Activated naive CD8-positive, alpha-beta T cell treated with anti-CD3 and anti-CD28 coated beads for 36 hours (primary cell): ENCODE results near the gene LUZP2. TPM values are rescaled to one million over a fixed set of nuclear protein-coding genes. Genes with fewer than 3 reads are reported as not detected.

Experiments used
- DNase-seq: peaks from one replicate; pipeline ENCODE4 v3.0.0; 2021
- H3K27ac Mint-ChIP-seq: one replicate; pipeline ENCODE4 v1.8.0; 2022; ENCODE audit warnings: mild to moderate bottlenecking, moderate library complexity, mixed read lengths
- H3K27me3 Mint-ChIP-seq: one replicate; pipeline ENCODE4 v1.8.0; 2022; ENCODE audit warnings: mild to moderate bottlenecking, mixed read lengths
- H3K36me3 Mint-ChIP-seq: one replicate; pipeline ENCODE4 v1.8.0; 2021; ENCODE audit warnings: mild to moderate bottlenecking, mixed read lengths
- H3K4me1 Mint-ChIP-seq: one replicate; pipeline ENCODE4 v1.8.0; 2021; ENCODE audit warnings: mixed read lengths
- H3K4me3 Mint-ChIP-seq: one replicate; pipeline ENCODE4 v1.8.0; 2022; ENCODE audit warnings: mild to moderate bottlenecking, moderate library complexity, mixed read lengths
- H3K9me3 Mint-ChIP-seq: one replicate; pipeline ENCODE4 v1.8.0; 2022; ENCODE audit warnings: mixed read lengths
- total RNA-seq, 2 experiments: library from RNA; stranded (reverse); gene quantifications; one replicate each; pipeline ENCODE4 v1.2.3, GENCODE V29; 2021

LUZP2 gene
- total RNA-seq, 2 experiments from 2014 or later = not detected

DNA sequence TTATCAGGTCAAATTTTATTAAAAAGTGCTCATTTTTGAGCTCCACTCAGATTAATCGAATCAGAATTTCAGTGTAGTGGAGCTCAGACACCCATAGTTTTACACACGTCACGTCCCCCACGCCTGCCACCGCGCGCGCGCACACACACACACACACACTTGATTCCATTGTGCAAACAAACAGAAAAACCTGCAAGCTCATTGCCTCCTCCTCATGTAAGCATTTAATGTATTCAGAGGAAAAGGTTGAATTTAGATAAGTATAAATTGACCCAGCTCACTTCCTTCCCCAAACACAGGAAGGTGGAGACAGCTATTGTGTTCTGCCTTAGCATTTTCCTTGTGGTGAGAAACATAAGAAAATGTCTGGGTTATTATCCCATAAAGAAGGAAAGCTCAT lies 336.7 kb downstream of the LUZP2 start:
- no peaks in the 10 kb centered on the region for H3K4me1 Mint-ChIP-seq

DNA sequence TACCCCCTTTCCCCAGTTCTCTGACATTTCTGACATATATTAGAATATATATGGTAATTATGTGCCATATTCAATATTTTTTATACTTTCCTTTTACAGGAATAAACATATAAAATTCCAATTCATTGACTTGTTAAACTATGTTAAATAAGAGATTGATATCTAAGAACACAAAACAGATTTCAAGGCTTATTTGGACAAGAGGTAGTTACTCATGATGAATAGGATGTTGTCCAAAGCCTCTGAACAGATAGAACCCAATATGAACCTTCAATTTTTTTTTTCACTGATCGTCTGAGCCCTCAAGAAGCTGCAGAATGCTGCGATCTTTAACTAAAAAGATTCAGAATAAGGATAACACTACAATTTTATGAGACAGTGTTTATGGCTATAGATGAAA lies 340.3 kb downstream of the LUZP2 start:
- DNase-seq = no peak
- Mint-ChIP-seq H3K9me3 (peaks cover 2% of the 10 kb centered on the region), H3K27ac (no peak overlapping the region), H3K4me1 (no peaks in the 10 kb centered on the region), H3K36me3 (no peaks in the 10 kb centered on the region), H3K27me3 (no peaks in the 10 kb centered on the region), H3K4me3 (no peak overlapping the region)

More for the DNA sequence above, 336.7 kb downstream of the LUZP2 start:
- DNase-seq = no peak
- Mint-ChIP-seq H3K4me3 (no peak overlapping the region), H3K27me3 (no peaks in the 10 kb centered on the region), H3K27ac (no peak overlapping the region), H3K9me3 (peaks cover 2% of the 10 kb centered on the region), H3K36me3 (no peaks in the 10 kb centered on the region)

DNA sequence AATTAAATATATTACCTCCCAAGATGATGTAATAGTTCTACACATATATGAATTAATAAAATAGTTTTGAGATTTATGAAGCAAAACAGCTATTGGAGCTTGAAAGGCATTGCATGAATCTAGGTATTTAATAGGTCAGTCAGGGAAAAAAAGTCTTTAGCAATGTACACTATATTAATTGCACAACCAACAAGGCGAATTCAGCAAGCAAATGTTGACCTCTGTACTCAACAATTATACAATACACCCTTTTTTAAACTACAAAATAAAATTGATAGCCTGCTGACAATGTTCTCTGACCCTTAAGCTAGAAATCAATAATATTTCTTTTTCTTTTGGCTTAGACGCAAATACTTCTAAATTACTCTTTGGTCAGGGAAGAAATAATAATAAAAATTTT lies 345.5 kb downstream of the LUZP2 start:
- H3K9me3 Mint-ChIP-seq = no peaks in the 10 kb centered on the region
- H3K36me3 Mint-ChIP-seq = no peaks in the 10 kb centered on the region
- no peaks in the 10 kb centered on the region for H3K27me3 Mint-ChIP-seq
- H3K4me1 Mint-ChIP-seq = no peaks in the 10 kb centered on the region
- no peak overlapping the region for H3K27ac Mint-ChIP-seq
- DNase-seq = no peak
- no peak overlapping the region for H3K4me3 Mint-ChIP-seq

DNA sequence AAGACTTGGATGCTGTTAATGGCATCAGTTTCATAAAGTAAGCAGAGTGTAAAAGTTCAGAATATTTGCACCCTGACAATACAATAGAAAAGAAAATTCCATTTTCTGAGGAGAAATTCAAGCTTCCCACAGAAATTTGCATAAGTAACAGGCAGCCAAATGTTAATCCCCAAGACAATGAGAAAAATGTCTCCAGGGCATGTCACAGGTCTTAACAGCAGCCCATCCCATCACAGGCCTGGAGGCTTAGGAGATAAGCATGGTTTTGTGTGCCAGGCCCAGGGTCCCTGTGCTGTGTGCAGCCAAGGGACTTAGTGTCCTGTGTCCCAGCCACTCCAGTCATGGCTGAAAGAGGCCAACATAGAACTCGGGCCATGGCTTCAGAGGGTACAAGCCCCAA lies 347.6 kb downstream of the LUZP2 start:
- peaks cover 2% of the 10 kb centered on the region for H3K9me3 Mint-ChIP-seq
- DNase-seq = no peak
- no peaks in the 10 kb centered on the region for H3K36me3 Mint-ChIP-seq
- no peaks in the 10 kb centered on the region for H3K4me1 Mint-ChIP-seq
- H3K27me3 Mint-ChIP-seq = no peaks in the 10 kb centered on the region
- H3K27ac Mint-ChIP-seq = no peak overlapping the region
- no peak overlapping the region for H3K4me3 Mint-ChIP-seq

DNA sequence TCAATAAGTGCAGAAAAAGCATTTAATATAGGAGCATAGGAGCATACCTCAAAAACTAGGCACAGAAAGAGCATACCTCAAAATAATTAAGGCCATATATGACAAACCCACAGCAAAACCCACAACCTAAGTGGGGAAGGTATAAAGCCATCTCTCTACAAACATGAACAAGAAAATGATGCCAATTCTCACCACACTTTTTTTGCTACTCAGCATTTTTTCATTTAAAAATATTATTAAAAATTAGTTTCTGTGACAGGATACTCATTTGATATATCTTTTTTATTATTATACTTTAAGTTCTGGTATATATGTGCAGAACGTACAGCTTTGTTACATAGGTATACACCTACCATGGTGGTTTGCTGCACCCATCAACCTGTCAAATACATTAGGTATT lies 352.0 kb downstream of the LUZP2 start:
- no peaks in the 10 kb centered on the region for H3K4me1 Mint-ChIP-seq
- H3K36me3 Mint-ChIP-seq = no peaks in the 10 kb centered on the region
- H3K9me3 Mint-ChIP-seq = peaks cover 11% of the 10 kb centered on the region
- no peak for DNase-seq
- no peaks in the 10 kb centered on the region for H3K27me3 Mint-ChIP-seq
- H3K27ac Mint-ChIP-seq = no peak overlapping the region
- no peak overlapping the region for H3K4me3 Mint-ChIP-seq

DNA sequence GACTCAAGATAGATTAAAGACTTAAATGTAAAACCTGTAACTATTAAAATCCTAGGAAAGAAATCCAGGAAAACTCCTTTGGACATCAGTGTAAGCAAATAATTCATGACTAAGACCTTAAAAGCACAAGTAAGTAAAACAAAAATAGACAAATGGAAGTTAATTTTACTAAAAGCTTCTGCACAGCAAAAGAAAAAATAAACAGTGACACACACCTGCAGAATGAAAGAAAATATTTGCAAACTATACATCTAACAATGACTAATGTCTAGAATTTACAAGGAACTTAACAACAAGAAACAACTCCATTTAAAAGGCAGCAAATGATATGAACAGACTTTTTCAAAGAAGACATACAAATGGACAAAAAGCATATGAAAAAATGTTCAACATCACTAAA lies 359.1 kb downstream of the LUZP2 start:
- H3K27me3 Mint-ChIP-seq = no peaks in the 10 kb centered on the region

DNA sequence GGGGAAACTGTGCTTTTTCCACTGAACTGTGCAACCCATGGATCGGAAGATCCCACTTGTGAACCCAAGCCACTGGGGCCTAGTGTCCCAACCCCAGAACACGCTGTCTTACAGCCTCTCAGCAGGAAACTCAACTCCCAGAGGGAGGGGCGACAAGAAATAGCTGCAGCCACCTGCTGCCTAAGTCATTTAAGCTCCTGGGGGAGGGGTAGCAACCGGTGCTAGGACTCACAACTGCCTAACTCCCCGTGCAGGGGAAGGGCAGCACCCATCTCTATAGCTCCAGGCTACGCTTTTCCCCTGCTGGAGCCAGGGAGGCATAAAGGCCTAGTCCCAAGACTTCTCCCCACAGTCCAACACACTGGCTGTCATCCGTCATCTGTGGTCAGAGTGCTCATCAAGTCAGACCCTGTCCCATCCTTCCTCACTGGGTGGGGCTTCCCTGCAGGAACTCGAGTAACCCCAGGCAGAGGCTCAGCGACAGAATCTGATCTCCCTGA lies 363.0 kb downstream of the LUZP2 start:
- Mint-ChIP-seq H3K27ac (no peak overlapping the region), H3K4me1 (no peaks in the 10 kb centered on the region), H3K4me3 (no peak overlapping the region)

More for the DNA sequence above, 359.1 kb downstream of the LUZP2 start:
- H3K27ac Mint-ChIP-seq = no peak overlapping the region
- no peak overlapping the region for H3K4me3 Mint-ChIP-seq
- no peaks in the 10 kb centered on the region for H3K4me1 Mint-ChIP-seq
- no peak for DNase-seq
- H3K36me3 Mint-ChIP-seq = no peaks in the 10 kb centered on the region
- H3K9me3 Mint-ChIP-seq = peaks cover 9% of the 10 kb centered on the region

DNA sequence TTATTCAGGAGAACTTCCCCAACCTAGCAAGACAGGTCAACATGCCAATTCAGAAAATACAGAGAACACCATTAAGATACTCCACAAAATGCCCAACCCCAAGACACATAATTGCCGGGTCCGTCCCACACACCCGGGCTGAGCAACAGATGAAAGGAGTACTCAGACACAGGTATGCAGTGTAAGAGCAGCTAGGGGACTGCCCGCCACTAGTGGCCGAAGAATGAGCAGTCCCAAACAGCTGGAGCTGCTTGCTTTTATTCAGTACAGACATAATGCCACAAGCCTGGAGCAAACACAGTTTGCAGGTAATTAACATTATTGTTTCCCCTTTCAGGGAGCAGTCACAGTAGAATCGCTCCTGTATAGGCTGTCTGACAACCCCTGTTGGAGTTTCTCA lies 364.6 kb downstream of the LUZP2 start:
- Mint-ChIP-seq H3K27me3 (no peaks in the 10 kb centered on the region), H3K4me3 (no peak overlapping the region), H3K4me1 (no peaks in the 10 kb centered on the region), H3K27ac (no peak overlapping the region), H3K9me3 (peaks cover 9% of the 10 kb centered on the region), H3K36me3 (no peaks in the 10 kb centered on the region)
- DNase-seq = no peak

More for the DNA sequence above, 363.0 kb downstream of the LUZP2 start:
- Mint-ChIP-seq H3K9me3 (peaks cover 9% of the 10 kb centered on the region), H3K27me3 (no peaks in the 10 kb centered on the region), H3K36me3 (no peaks in the 10 kb centered on the region)
- no peak for DNase-seq

DNA sequence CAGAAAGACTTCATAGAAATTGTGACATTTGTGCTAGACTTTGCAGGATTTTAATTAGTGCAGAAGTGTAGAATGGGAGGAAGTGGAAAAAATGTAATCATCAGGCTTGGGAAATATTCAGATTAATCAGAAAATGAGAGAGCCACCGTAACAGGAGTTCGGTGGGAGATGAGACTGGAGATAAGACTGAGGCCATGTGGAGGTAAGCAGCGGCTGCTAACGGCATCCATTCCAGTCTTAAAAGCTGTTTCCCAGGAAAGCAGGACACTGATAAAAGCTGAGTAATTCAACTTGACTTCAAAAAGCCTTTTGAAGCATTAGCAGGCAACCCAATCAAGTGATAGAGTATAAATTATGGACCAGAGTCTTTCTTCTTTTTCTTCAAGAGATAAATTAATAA lies 369.9 kb downstream of the LUZP2 start:
- H3K9me3 Mint-ChIP-seq = peaks cover 4% of the 10 kb centered on the region
- no peaks in the 10 kb centered on the region for H3K36me3 Mint-ChIP-seq
- no peaks in the 10 kb centered on the region for H3K4me1 Mint-ChIP-seq
- no peaks in the 10 kb centered on the region for H3K27me3 Mint-ChIP-seq
- H3K27ac Mint-ChIP-seq = no peak overlapping the region
- H3K4me3 Mint-ChIP-seq = no peak overlapping the region
- no peak for DNase-seq

DNA sequence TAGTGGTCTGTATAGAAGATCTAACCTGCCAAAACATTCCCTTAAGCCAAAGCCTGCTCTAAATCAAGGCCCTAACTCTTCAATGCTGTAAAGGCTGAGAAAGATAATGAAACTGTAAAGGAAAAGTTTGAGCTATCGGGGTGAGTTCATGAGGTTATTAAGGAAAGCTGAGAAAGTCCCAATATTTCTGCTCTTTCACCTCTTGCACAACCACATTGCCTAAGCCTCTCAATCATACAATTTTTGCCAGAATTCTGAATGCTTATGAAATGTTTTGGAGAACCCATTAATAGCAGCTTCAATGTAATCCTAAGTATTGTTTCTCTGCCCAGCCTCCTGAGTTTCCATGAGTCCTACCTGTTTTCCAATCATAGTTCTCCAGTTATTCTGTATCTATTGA lies 373.2 kb downstream of the LUZP2 start:
- DNase-seq = no peak
- Mint-ChIP-seq H3K4me3 (no peak overlapping the region), H3K27ac (no peak overlapping the region), H3K4me1 (no peaks in the 10 kb centered on the region), H3K27me3 (no peaks in the 10 kb centered on the region), H3K36me3 (no peaks in the 10 kb centered on the region), H3K9me3 (no peaks in the 10 kb centered on the region)

DNA sequence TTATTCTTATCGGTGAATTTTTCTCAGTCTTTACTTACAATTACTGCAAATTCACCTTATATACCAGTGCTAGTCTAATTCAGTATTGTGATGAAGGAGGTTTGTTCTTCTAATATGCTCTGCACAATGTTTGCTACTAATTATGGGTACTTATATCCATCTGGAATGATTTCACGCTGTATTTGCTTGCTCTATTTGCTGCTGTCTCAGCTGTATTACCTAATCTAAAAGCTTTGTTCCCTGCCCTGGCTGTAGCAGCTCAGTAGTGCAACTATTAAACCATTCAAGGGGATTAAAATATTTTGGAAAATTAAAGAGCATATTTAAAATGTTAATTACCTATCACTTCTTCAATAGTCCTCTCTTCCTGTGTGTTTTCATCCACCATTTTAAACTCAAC lies 375.3 kb downstream of the LUZP2 start:
- H3K27me3 Mint-ChIP-seq = no peaks in the 10 kb centered on the region
- no peaks in the 10 kb centered on the region for H3K36me3 Mint-ChIP-seq
- H3K4me1 Mint-ChIP-seq = no peaks in the 10 kb centered on the region
- no peak for DNase-seq
- no peak overlapping the region for H3K27ac Mint-ChIP-seq
- no peak overlapping the region for H3K4me3 Mint-ChIP-seq
- no peaks in the 10 kb centered on the region for H3K9me3 Mint-ChIP-seq

DNA sequence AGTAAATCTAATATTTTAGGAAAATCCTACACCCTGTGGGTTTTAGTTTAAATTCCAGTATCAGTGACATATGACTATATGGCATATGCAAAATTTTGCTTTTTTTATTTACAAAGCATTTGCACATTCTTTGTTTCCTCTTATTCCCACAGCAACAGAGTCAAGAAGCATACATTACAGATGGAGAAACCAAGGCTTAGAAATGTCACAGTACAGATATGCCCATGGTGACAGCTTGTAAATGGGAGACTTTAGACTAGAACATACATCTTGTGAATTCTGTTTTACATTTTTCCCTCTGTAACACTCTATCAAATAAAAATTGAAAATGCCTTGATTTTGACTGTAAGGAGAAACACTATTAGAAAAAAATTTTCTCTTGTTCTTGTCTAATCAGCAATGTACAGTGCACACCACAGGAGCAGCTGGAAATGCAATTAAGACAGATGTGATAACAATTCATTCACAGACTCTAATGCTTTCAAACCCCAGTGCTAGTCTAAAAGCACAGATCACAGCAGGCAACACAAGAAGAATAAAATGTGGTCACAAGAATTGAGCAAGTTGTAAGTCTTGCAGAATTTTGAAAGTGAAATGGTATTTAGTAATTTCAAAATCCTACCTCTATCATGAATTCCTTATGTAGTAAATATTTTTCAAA lies 375.9 kb downstream of the LUZP2 start:
- peaks cover 2% of the 10 kb centered on the region for H3K9me3 Mint-ChIP-seq
- H3K27ac Mint-ChIP-seq = no peak overlapping the region
- H3K27me3 Mint-ChIP-seq = no peaks in the 10 kb centered on the region

DNA sequence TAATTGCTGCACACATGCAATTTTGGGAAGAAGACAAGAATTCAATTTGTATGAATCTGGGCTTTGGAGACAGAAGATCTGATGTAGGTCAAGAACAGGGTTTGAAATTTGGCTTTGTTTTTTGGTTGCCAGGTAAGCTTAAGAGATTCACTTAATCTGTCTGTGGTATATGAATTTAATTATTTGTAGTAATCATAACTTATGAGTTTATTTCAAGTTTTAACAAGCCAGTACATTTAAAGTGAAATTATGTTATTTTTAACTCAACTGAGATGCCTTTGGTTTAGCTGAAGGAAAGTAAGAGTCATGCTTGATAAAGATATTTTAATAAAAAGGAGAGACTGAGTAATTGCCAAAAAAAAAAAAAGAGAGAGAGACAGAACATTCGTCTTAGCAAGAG lies 384.1 kb downstream of the LUZP2 start:
- Mint-ChIP-seq H3K4me1 (no peaks in the 10 kb centered on the region), H3K27ac (no peak overlapping the region), H3K36me3 (no peaks in the 10 kb centered on the region), H3K4me3 (no peak overlapping the region), H3K27me3 (no peaks in the 10 kb centered on the region), H3K9me3 (peaks cover 9% of the 10 kb centered on the region)
- no peak for DNase-seq

More for the DNA sequence above, 375.9 kb downstream of the LUZP2 start:
- no peak overlapping the region for H3K4me3 Mint-ChIP-seq
- no peak for DNase-seq
- no peaks in the 10 kb centered on the region for H3K4me1 Mint-ChIP-seq
- H3K36me3 Mint-ChIP-seq = no peaks in the 10 kb centered on the region

DNA sequence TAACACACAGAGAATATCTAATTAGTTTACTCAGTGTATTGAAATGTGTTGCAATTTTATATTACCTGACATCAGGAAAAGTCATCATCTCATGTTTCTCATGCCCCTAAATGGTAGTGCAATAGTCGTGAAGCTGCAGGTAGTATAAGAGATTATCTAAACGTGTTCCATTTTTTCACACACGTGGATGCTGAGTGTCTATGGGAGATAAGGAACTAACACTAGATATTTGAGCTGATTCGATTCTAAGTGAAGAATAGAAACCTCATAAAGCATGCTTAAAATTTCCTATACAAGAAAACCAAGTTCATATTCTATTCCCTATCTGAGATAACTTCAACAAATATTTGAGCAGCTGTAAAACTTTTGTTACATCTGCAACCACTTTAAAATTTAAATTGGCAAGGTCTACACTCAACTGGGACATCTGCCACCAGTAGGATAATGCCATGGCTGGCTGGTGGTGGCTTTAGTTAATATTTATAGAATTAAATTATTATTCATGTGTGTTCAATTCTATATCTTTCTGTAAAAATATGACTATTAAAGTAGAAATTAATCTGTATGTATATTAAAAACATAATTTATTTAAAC lies 388.8 kb downstream of the LUZP2 start:
- peaks cover 3% of the 10 kb centered on the region for H3K9me3 Mint-ChIP-seq
- H3K27me3 Mint-ChIP-seq = no peaks in the 10 kb centered on the region
- no peaks in the 10 kb centered on the region for H3K4me1 Mint-ChIP-seq
- H3K36me3 Mint-ChIP-seq = no peaks in the 10 kb centered on the region
- H3K27ac Mint-ChIP-seq = no peak overlapping the region
- H3K4me3 Mint-ChIP-seq = no peak overlapping the region
- no peak for DNase-seq

DNA sequence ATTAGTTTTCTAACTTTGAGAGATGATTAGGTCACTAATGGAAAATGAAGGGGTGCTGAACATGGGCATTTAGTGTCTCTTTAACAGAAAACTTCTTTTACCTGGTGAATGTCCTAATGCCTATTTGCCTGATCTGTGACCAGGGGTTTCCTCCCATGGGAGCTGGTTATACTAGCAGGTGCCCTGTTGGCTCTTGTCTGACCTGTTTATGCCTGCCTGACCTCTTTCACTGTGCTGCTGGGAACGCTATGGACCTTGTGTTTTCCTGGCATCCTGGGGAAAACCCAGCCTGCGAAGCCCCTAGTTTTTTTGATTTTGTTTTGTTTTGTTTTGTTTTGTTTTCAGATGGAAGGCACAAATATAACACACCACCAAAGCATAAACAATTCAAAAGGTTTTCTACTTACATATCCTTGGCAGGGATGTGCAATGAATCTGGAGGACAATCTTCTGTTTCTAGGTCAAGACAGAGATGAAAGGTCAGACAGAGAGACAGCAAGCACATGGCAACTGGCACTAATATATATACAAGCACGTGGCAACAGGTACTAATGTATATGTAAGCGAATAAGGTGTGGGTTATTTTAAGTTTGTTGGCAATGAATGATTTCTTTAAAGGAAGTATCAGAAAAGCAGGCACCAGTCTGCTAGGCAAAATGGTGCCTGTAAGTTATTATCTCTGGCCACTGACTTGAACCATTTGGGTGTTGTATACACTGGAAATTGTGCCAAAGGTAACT lies 390.2 kb downstream of the LUZP2 start:
- Mint-ChIP-seq H3K27me3 (no peaks in the 10 kb centered on the region), H3K9me3 (peaks cover 3% of the 10 kb centered on the region), H3K27ac (no peak overlapping the region), H3K36me3 (no peaks in the 10 kb centered on the region), H3K4me1 (no peaks in the 10 kb centered on the region), H3K4me3 (no peak overlapping the region)
- DNase-seq = no peak
